ENCODE measurements around the gene EP300. TPM values are rescaled to one million over a fixed set of nuclear protein-coding genes. Genes with fewer than 3 reads are reported as not detected.
A peak's percentile ranks its signal among the peaks of the same experiment; 100 is the strongest.

The EP300 gene
- total and polyA plus RNA-seq, 2 of the 8 experiments (the other 6 are each of a cell fraction or from before 2014, with no cell fraction given) = 39.5 to 109 TPM

DNA sequence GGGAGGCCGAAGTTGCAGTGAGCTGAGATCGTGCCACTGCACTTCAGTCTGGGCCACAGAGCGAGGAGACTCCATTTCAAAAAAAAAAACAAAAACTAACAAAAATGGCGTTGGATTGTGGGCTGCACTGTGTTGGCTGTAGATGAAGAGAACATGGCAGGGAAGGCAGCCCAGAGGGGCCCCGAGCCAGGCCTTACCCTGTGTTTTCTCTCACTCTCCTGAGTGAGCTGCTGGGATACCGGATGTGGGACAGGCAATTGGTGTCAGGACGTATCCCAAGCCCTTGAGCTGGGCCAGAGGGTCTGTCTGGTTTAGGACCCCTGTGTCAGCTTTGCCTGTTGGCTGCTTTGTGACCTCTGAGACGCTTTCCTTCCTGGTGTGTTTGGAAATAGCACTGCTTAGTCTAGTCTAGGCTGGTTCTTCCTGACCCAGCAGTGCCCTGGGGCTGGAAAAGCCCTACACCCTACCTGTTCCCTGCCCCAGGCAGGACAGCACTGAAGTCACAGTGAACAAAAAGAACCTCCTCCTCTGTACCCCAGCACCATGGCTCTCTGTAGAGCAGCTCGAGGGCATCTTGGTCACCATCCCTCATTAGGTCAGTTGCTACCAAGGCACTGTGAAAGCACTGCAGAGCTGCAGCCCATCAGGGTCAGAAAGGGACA is 130.6 kb downstream of the EP300 start:
- peaks cover 13 to 36% (median 31%) of the 10 kb centered on the region in 4 experiments; a peak in 7 of 8 replicates for H3K36me3 ChIP-seq (ENCODE audit: control insufficient read depth in 2 of 4, insufficient read depth in 4 of 4, low read length in 3 of 4)
- DNase-seq (ENCODE audit: low read depth in 1 of 2, low spot score in 2 of 2) = no peak
- TF ChIP-seq POU5F1 (IDR thresholded peaks at IDR 0.05; ENCODE audit: low read depth, low read length) = no peak
- no peak for TF ChIP-seq ASH2L (IDR thresholded peaks at IDR 0.05; ENCODE audit: low read length)
- no peak for TF ChIP-seq TBP (IDR thresholded peaks at IDR 0.05; ENCODE audit: low read depth, low read length)
- no peak for TF ChIP-seq KDM4A (IDR thresholded peaks at IDR 0.05; ENCODE audit: low read depth, low read length, severe bottlenecking)
- TF ChIP-seq ATF3 (IDR thresholded peaks at IDR 0.05; ENCODE audit: insufficient read depth, low read depth, low read length) = no peak
- TF ChIP-seq SP2 (IDR thresholded peaks at IDR 0.05; ENCODE audit: low read length) = no peak
- TF ChIP-seq USF2 (IDR thresholded peaks at IDR 0.05; ENCODE audit: low read length) = no peak
- no peak for TF ChIP-seq SIRT6 (IDR thresholded peaks at IDR 0.05; ENCODE audit: low read length)
- TF ChIP-seq RAD21 (IDR thresholded peaks at IDR 0.05 in 1 of 2, conservative IDR thresholded peaks at IDR 0.05 in 1 of 2; ENCODE audit: low read depth in 2 of 2, low read length in 2 of 2) = no peak
- TF ChIP-seq SIN3A (conservative IDR thresholded peaks at IDR 0.05 in 1 of 2, IDR thresholded peaks at IDR 0.05 in 1 of 2; ENCODE audit: low read depth in 1 of 2, low read length in 2 of 2) = no peak
- no peak for TF ChIP-seq BRCA1 (IDR thresholded peaks at IDR 0.05; ENCODE audit: low read depth, low read length)

More for the DNA sequence above, 130.6 kb downstream of the EP300 start:
- H2AK5ac ChIP-seq (ENCODE audit: low read depth, low read length) = no peak overlapping the region
- no peak overlapping the region for H4K8ac ChIP-seq (ENCODE audit: extremely low read depth, insufficient read depth, low read length)
- H3K23ac ChIP-seq (ENCODE audit: insufficient read length) = no peak overlapping the region
- H2BK15ac ChIP-seq (ENCODE audit: low read length) = no peak overlapping the region
- no peak overlapping the region for H3K9ac ChIP-seq (replicated peaks in 1 of 4; ENCODE audit: extremely low read depth in 1 of 4, low read depth in 3 of 4, low read length in 3 of 4)
- H3K27ac ChIP-seq (ENCODE audit: low read depth, low read length) = no peak overlapping the region
- no peak overlapping the region for H2BK20ac ChIP-seq (ENCODE audit: low read length)
- H3K4me3 ChIP-seq (ENCODE audit: extremely low read depth in 1 of 4, insufficient read depth in 2 of 4, low read depth in 3 of 4, low read length in 4 of 4) = no peak overlapping the region
- H3K27me3 ChIP-seq (replicated peaks in 1 of 4; ENCODE audit: control insufficient read depth in 3 of 4, extremely low read depth in 1 of 4, insufficient read depth in 3 of 4, low read length in 3 of 4) = no peaks in the 10 kb centered on the region
- ChIA-PET CTCF (ENCODE audit: partially characterized antibody) (interaction anchor here (0.6 to 1.0 kb wide), 2 partner anchors 23 to 36 kb away, joined by 3 to 4 read pairs; no protein-coding TSS in a partner anchor), POLR2A (ENCODE audit: partially characterized antibody) (interaction anchor here (0.5 to 3.0 kb wide), 6 partner anchors 11 to 400 kb away, joined by 3 to 11 read pairs (median 5); no protein-coding TSS in a partner anchor)
- FAIRE-seq = no peak
- H3K79me2 ChIP-seq (ENCODE audit: control insufficient read depth in 1 of 2, insufficient read depth in 2 of 2, low read length in 2 of 2) = no peaks in the 10 kb centered on the region
- no peak overlapping the region for H2AFZ ChIP-seq (ENCODE audit: low read length)
- H3K9me3 ChIP-seq (ENCODE audit: insufficient read depth in 2 of 2, low read depth in 1 of 2, low read length in 1 of 2) = no peaks in the 10 kb centered on the region
- no peak overlapping the region for H3K18ac ChIP-seq (ENCODE audit: extremely low read depth, low read length)
- peaks cover 0 to under 1% (median 0%) of the 10 kb centered on the region in 4 experiments; a peak in 1 of 7 replicates for H3K4me1 ChIP-seq (replicated peaks in 1 of 4; ENCODE audit: control insufficient read depth in 3 of 4, insufficient read depth in 4 of 4, low read length in 3 of 4)
- no peak overlapping the region for H3K4ac ChIP-seq (replicated peaks; ENCODE audit: insufficient read length, low read depth, low read length)
- H3K79me1 ChIP-seq (ENCODE audit: low read depth, low read length) = no peaks in the 10 kb centered on the region
- H3K4me2 ChIP-seq (ENCODE audit: insufficient read depth in 1 of 2, low read depth in 2 of 2, low read length in 2 of 2) = no peak overlapping the region
- no peak overlapping the region for H4K91ac ChIP-seq (replicated peaks; ENCODE audit: insufficient read length, low read length)
- no peaks in the 10 kb centered on the region for H3K23me2 ChIP-seq (ENCODE audit: low read depth, low read length)
- H2BK5ac ChIP-seq (ENCODE audit: low read depth, low read length) = peak overlapping the region; percentile 24; the same call in 1 of the 2 replicates
- H2BK120ac ChIP-seq (replicated peaks; ENCODE audit: low read depth, low read length) = no peak overlapping the region
- H2BK12ac ChIP-seq (ENCODE audit: low read depth, low read length) = no peak overlapping the region
- peaks cover 0 to 9% of the 10 kb centered on the region in 2 experiments for H4K20me1 ChIP-seq (replicated peaks in 1 of 2; ENCODE audit: control insufficient read depth in 1 of 2, insufficient read depth in 2 of 2, low read length in 2 of 2)
- no peak overlapping the region for H3K14ac ChIP-seq (ENCODE audit: insufficient read length)
- WGBS, 2 experiments (ENCODE audit: extremely low coverage in 1 of 2, insufficient coverage in 1 of 2, insufficient read length in 1 of 2, insufficient replicate concordance in 2 of 2, low coverage in 1 of 2, low lambda C conversion rate in 2 of 2, missing lambda C conversion rate in 1 of 2) = 93% methylated on average over 9 of the region's 9 CpGs; no CpG with 5 or more reads in 1 of the 2 experiments
- H4K5ac ChIP-seq (ENCODE audit: insufficient read length, low read depth, low read length) = no peak overlapping the region
- no peak overlapping the region for H3K56ac ChIP-seq (replicated peaks; ENCODE audit: insufficient read length, low read depth, low read length)
